Neuronal stem cell (in vitro differentiated cells): Measurements from ENCODE around the gene CLN6.

ENCODE experiments used
- DNase-seq: peaks from one replicate; pipeline ENCODE4 v3.0.0-alpha.2; 2013; ENCODE audit warnings: low spot score
- H2AFZ ChIP-seq: one replicate; pipeline ENCODE4 v1.6.1; 2013; ENCODE audit warnings: mild to moderate bottlenecking, low read length, inconsistent platforms
- H2AK5ac ChIP-seq: 2 replicates; pipeline ENCODE4 v1.6.1; 2013; ENCODE audit warnings: low read depth, mild to moderate bottlenecking, inconsistent platforms, low read length, moderate library complexity, mixed read lengths
- H2BK120ac ChIP-seq: 2 replicates; pipeline ENCODE4 v1.6.1; 2013; ENCODE audit warnings: low read depth, mild to moderate bottlenecking, inconsistent platforms, low read length, moderate library complexity, mixed read lengths
- H2BK12ac ChIP-seq: one replicate; pipeline ENCODE4 v1.6.1; 2013; ENCODE audit warnings: low read length, inconsistent platforms
- H2BK15ac ChIP-seq: 2 replicates; pipeline ENCODE4 v1.6.1; 2013; ENCODE audit warnings: mild to moderate bottlenecking, low read length, inconsistent platforms, mixed read lengths
- H2BK5ac ChIP-seq: one replicate; pipeline ENCODE4 v1.6.1; 2013; ENCODE audit warnings: inconsistent platforms, mild to moderate bottlenecking, low read length, moderate library complexity
- H3K14ac ChIP-seq: one replicate; pipeline ENCODE4 v1.6.1; 2013; ENCODE audit warnings: low read length, inconsistent platforms
- H3K18ac ChIP-seq: 2 replicates; pipeline ENCODE4 v1.6.1; 2013; ENCODE audit warnings: low read length, inconsistent platforms
- H3K23ac ChIP-seq: 2 replicates; pipeline ENCODE4 v1.6.1; 2013; ENCODE audit warnings: low read depth, mild to moderate bottlenecking, mixed read lengths, low read length, inconsistent platforms; ENCODE audit not compliant: poor library complexity
- H3K27ac ChIP-seq: replicated peaks from 3 replicates; pipeline ENCODE4 v1.5.1; 2013; ENCODE audit warnings: low read length, inconsistent platforms
- H3K27me3 ChIP-seq, 3 experiments: 2 replicates each; pipeline ENCODE4 v1.6.1; 2013; ENCODE audit warnings: low read length in 3 of 3, mild to moderate bottlenecking in 2 of 3, inconsistent platforms in 1 of 3, low read depth in 1 of 3, mixed read lengths in 1 of 3, moderate library complexity in 1 of 3; ENCODE audit not compliant: control insufficient read depth in 3 of 3, insufficient read depth in 3 of 3
- H3K36me3 ChIP-seq, 2 donors: replicated peaks in 1 of 2; 2 replicates each; pipeline ENCODE4 v1.6.1; 2013; ENCODE audit warnings: low read length in 2 of 2; ENCODE audit not compliant: control insufficient read depth in 2 of 2, insufficient read depth in 2 of 2
- H3K4ac ChIP-seq: 2 replicates; pipeline ENCODE4 v1.6.1; 2013; ENCODE audit warnings: inconsistent platforms, mild to moderate bottlenecking, low read length, moderate library complexity
- H3K4me1 ChIP-seq, 2 donors: 1 replicate in 1 of 2; 2 replicates in 1 of 2; pipeline ENCODE4 v1.6.1; 2013; ENCODE audit warnings: low read length in 2 of 2, low read depth in 1 of 2; ENCODE audit not compliant: control insufficient read depth in 2 of 2, insufficient read depth in 1 of 2
- H3K4me2 ChIP-seq: one replicate; pipeline ENCODE4 v1.6.1; 2013; ENCODE audit warnings: mild to moderate bottlenecking, low read length, inconsistent platforms; ENCODE audit not compliant: insufficient read depth, poor library complexity, severe bottlenecking
- H3K4me3 ChIP-seq, 2 donors: 2 replicates each; pipeline ENCODE4 v1.5.1; 2013; ENCODE audit warnings: low read length in 2 of 2, mild to moderate bottlenecking in 2 of 2, inconsistent platforms in 1 of 2, moderate library complexity in 1 of 2
- H3K79me1 ChIP-seq: one replicate; pipeline ENCODE4 v1.6.1; 2013; ENCODE audit warnings: low read depth, mild to moderate bottlenecking, inconsistent platforms, low read length, moderate library complexity
- H3K9ac ChIP-seq: one replicate; pipeline ENCODE4 v1.6.1; 2013; ENCODE audit warnings: mild to moderate bottlenecking, low read depth, low read length, inconsistent platforms; ENCODE audit not compliant: poor library complexity
- H3K9me3 ChIP-seq, 2 donors: replicated peaks in 1 of 2; 2 replicates each; pipeline versions ENCODE3 to v1.6.1; 2013; ENCODE audit warnings: low read length in 2 of 2, mild to moderate bottlenecking in 2 of 2, inconsistent platforms in 1 of 2, low read depth in 1 of 2, mixed read lengths in 1 of 2, moderate library complexity in 1 of 2; ENCODE audit not compliant: control insufficient read depth in 2 of 2, insufficient read depth in 1 of 2
- H4K8ac ChIP-seq: one replicate; pipeline ENCODE4 v1.6.1; 2013; ENCODE audit warnings: low read depth, mild to moderate bottlenecking, inconsistent platforms, low read length, moderate library complexity
- H4K91ac ChIP-seq: one replicate; pipeline ENCODE4 v1.6.1; 2013; ENCODE audit warnings: low read length, low read depth, mild to moderate bottlenecking, inconsistent platforms; ENCODE audit not compliant: poor library complexity
- WGBS, 2 donors: extraction: QIAGEN DNeasy Blood & Tissue Kit; methylation state at CpG; one replicate each; pipeline ENCODE4 v1.1.7; 2013; ENCODE audit warnings: missing lambda C conversion rate in 2 of 2, mixed read lengths in 1 of 2; ENCODE audit not compliant: insufficient read length in 2 of 2, insufficient replicate concordance in 1 of 2; ENCODE audit errors: extremely low coverage in 2 of 2; 5-methylcytosine and 5-hydroxymethylcytosine counted together

Gene CLN6

GRCh38 chr15:68277603-68278344, 48.2 kb upstream of the CLN6 start, which contains the start of gene FEM1B:
Gene FEM1B, plus strand, starts transcription at chr15:68277745. Its CDS starts 673 bp downstream, at chr15:68278418.
- H2BK120ac ChIP-seq: no peak within 1 kb of the TSS
- peak within 1 kb of the TSS; percentile 73 to 99 for H3K4me3 ChIP-seq
- DNase-seq: peak; percentile 87
- peak within 1 kb of the TSS; percentile 76 for H3K4me2 ChIP-seq
- peak within 1 kb of the TSS; percentile 99 for H3K27ac ChIP-seq
- H3K9ac ChIP-seq: peak within 1 kb of the TSS; percentile 99
- H4K8ac ChIP-seq: peak within 1 kb of the TSS; percentile 43
- H2AK5ac ChIP-seq: peak within 1 kb of the TSS; percentile 99
- H3K9me3 ChIP-seq: no peaks in the 10 kb centered on the region
- peaks cover 4% of the 10 kb centered on the region for H3K79me1 ChIP-seq
- peak within 1 kb of the TSS; percentile 72 for H3K4ac ChIP-seq
- H3K18ac ChIP-seq: peak within 1 kb of the TSS; percentile 98
- H2BK12ac ChIP-seq: peak within 1 kb of the TSS; percentile 26
- H4K91ac ChIP-seq: peak within 1 kb of the TSS; percentile 44
- H3K36me3 ChIP-seq: peaks cover 0 to 7% of the 10 kb centered on the region in 2 donors
- H3K14ac ChIP-seq: peak within 1 kb of the TSS; percentile 72
- no CpG with 5 or more reads among the region's 85 CpGs for WGBS, 2 donors
- H3K27me3 ChIP-seq: no peaks in the 10 kb centered on the region
- H2AFZ ChIP-seq: peak within 1 kb of the TSS; percentile 98
- H2BK5ac ChIP-seq: peak within 1 kb of the TSS; percentile 15
- H3K23ac ChIP-seq: peak within 1 kb of the TSS; percentile 94
- H3K4me1 ChIP-seq: peaks cover 9 to 34% of the 10 kb centered on the region in 2 donors
- peak within 1 kb of the TSS; percentile 81 for H2BK15ac ChIP-seq

GRCh38 chr15:68277131-68277602, 47.6 kb upstream of the CLN6 start:
- H3K79me1 ChIP-seq: peaks cover 4% of the 10 kb centered on the region
- peak overlapping the region; percentile 98 for H2AFZ ChIP-seq
- peak overlapping the region; percentile 91 for H3K18ac ChIP-seq
- H3K4me3 ChIP-seq: peak overlapping the region; percentile 73 to 99
- peak overlapping the region; percentile 15 for H2BK5ac ChIP-seq
- peak overlapping the region; percentile 99 for H3K27ac ChIP-seq
- peak; percentile 70 for DNase-seq
- no peak overlapping the region for H3K4ac ChIP-seq
- no CpG with 5 or more reads among the region's 25 CpGs for WGBS, 2 donors
- no peaks in the 10 kb centered on the region for H3K27me3 ChIP-seq
- no peak overlapping the region for H2BK15ac ChIP-seq
- peaks cover 0 to 7% of the 10 kb centered on the region in 2 donors for H3K36me3 ChIP-seq
- no peak overlapping the region for H3K14ac ChIP-seq
- H2BK12ac ChIP-seq: no peak overlapping the region
- no peak overlapping the region for H4K8ac ChIP-seq
- no peak overlapping the region for H4K91ac ChIP-seq
- no peaks in the 10 kb centered on the region for H3K9me3 ChIP-seq
- H3K4me2 ChIP-seq: peak overlapping the region; percentile 76
- no peak overlapping the region for H2AK5ac ChIP-seq
- H3K4me1 ChIP-seq: peaks cover 9 to 29% of the 10 kb centered on the region in 2 donors
- H3K23ac ChIP-seq: peak overlapping the region; percentile 94
- H2BK120ac ChIP-seq: no peak overlapping the region
- H3K9ac ChIP-seq: peak overlapping the region; percentile 99

- H3K9me3 ChIP-seq: no peaks in the 10 kb centered on the region
- no peak overlapping the region for H3K18ac ChIP-seq
- no peak overlapping the region for H2BK15ac ChIP-seq
- H3K79me1 ChIP-seq: peaks cover 4% of the 10 kb centered on the region
- H2BK120ac ChIP-seq: no peak overlapping the region
- no peak overlapping the region for H2BK5ac ChIP-seq
- H2BK12ac ChIP-seq: no peak overlapping the region
- no peak overlapping the region for H3K23ac ChIP-seq
- WGBS, 2 donors: no CpG with 5 or more reads among the region's 3 CpGs
- H3K27me3 ChIP-seq: no peaks in the 10 kb centered on the region
- H4K91ac ChIP-seq: no peak overlapping the region
- H3K27ac ChIP-seq: peak overlapping the region; percentile 99
- peak overlapping the region; percentile 76 for H3K4me2 ChIP-seq
- H3K4ac ChIP-seq: no peak overlapping the region
- H2AK5ac ChIP-seq: no peak overlapping the region
- H2AFZ ChIP-seq: peak overlapping the region; percentile 98
- no peak for DNase-seq
- H3K36me3 ChIP-seq: peaks cover 0 to 7% of the 10 kb centered on the region in 2 donors
- no peak overlapping the region for H4K8ac ChIP-seq
- no peak overlapping the region for H3K9ac ChIP-seq
- H3K4me1 ChIP-seq: peaks cover 7 to 26% of the 10 kb centered on the region in 2 donors
- H3K14ac ChIP-seq: no peak overlapping the region
- peak overlapping the region in 1 of 2 donors; percentile 73 for H3K4me3 ChIP-seq
Observed at GRCh38 chr15:68276668-68277067, 47.1 kb upstream of the CLN6 start.

- Histone ChIP-seq H4K91ac (no peak overlapping the region), H2AFZ (no peak overlapping the region), H3K27me3 (no peaks in the 10 kb centered on the region), H3K9ac (no peak overlapping the region), H3K18ac (no peak overlapping the region), H3K4me3 (no peak overlapping the region), H2BK12ac (no peak overlapping the region), H3K4ac (no peak overlapping the region), H3K14ac (no peak overlapping the region), H3K23ac (no peak overlapping the region), H2BK15ac (no peak overlapping the region), H3K27ac (no peak overlapping the region), H3K4me1 (peaks cover 7 to 15% of the 10 kb centered on the region in 2 donors), H4K8ac (no peak overlapping the region), H2BK120ac (no peak overlapping the region), H2BK5ac (no peak overlapping the region), H3K79me1 (peaks cover 4% of the 10 kb centered on the region), H2AK5ac (no peak overlapping the region), H3K4me2 (no peak overlapping the region), H3K9me3 (no peaks in the 10 kb centered on the region), H3K36me3 (peaks cover 0 to 5% of the 10 kb centered on the region in 2 donors)
- no peak for DNase-seq
- no CpG with 5 or more reads among the region's 3 CpGs for WGBS, 2 donors
Observed at GRCh38 chr15:68275165-68275746, 45.7 kb upstream of the CLN6 start.
